SK-N-SH (cell line): ENCODE measurements around the gene TMTC4. TPM values are rescaled to one million over a fixed set of nuclear protein-coding genes. Genes with fewer than 3 reads are reported as not detected.
"Not testable (repeated sequence)": the region's sequence is repeated elsewhere in the genome, so short reads cannot be mapped to it uniquely, and the experiment has no call there.

Source experiments
- CTCF ChIA-PET: fragments of 300-600, 350-600 bp; formaldehyde crosslinking; extraction: SDS; loops from one replicate; lab custom pipeline; 2021; lab: Yijun Ruan, JAX
- POLR2A ChIA-PET: fragments of 350-600 bp; sonication (Branson Sonifier 250); formaldehyde crosslinking; extraction: SDS; loops from one replicate; lab custom pipeline; 2020; ENCODE audit warnings: antibody characterized with exemption, inconsistent platforms; lab: Yijun Ruan, JAX
- DNase-seq: peaks from one replicate; pipeline ENCODE4 v3.0.0; 2012
- H2AFZ ChIP-seq: fragments of 200-600 bp; sonication (generic); 2 replicates; pipeline ENCODE4 v1.8.1; 2016; ENCODE audit warnings: antibody characterized with exemption, mild to moderate bottlenecking, low read depth
- H3F3A ChIP-seq: fragments of 200-600 bp; sonication (generic); replicated peaks from 2 replicates; pipeline ENCODE3; 2016; ENCODE audit warnings: antibody characterized with exemption, mild to moderate bottlenecking; ENCODE audit not compliant: insufficient read depth
- H3K27ac ChIP-seq, 2 experiments: fragments of 200-500 bp in 1 of 2; fragments of 200-600 bp in 1 of 2; sonication (Bioruptor generic) in 1 of 2; sonication (generic), shearing (Covaris generic) in 1 of 2; 2 replicates each; pipeline versions ENCODE4 v1.5.1 to v1.6.1; 2014 to 2016; ENCODE audit warnings: low read depth in 2 of 2, inconsistent platforms in 1 of 2, low read length in 1 of 2, mild to moderate bottlenecking in 1 of 2, mixed read lengths in 1 of 2
- H3K27me3 ChIP-seq: fragments of 200-600 bp; sonication (generic), shearing (Covaris generic); 2 replicates; pipeline ENCODE4 v1.6.1; 2016; ENCODE audit warnings: mixed run types; ENCODE audit not compliant: insufficient read depth
- H3K36me3 ChIP-seq, 2 experiments: fragments of 200-500 bp in 1 of 2; fragments of 200-600 bp in 1 of 2; sonication (Bioruptor generic) in 1 of 2; sonication (generic) in 1 of 2; replicated peaks in 1 of 2; 2 replicates each; pipeline versions ENCODE3 to v1.5.1; 2014 to 2016; ENCODE audit warnings: low read length in 1 of 2, mild to moderate bottlenecking in 1 of 2; ENCODE audit not compliant: insufficient read depth in 2 of 2, control insufficient read depth in 1 of 2
- H3K4me1 ChIP-seq, 2 experiments: fragments of 200-500 bp in 1 of 2; fragments of 200-600 bp in 1 of 2; sonication (Bioruptor generic) in 1 of 2; sonication (generic), shearing (Covaris generic) in 1 of 2; 2 replicates each; pipeline versions ENCODE4 v1.5.1 to v1.6.1; 2014 to 2016; ENCODE audit warnings: low read depth in 1 of 2, low read length in 1 of 2, mixed run types in 1 of 2; ENCODE audit not compliant: insufficient read depth in 2 of 2, control insufficient read depth in 1 of 2
- H3K4me2 ChIP-seq: fragments of 200-600 bp; sonication (generic), shearing (Covaris generic); 2 replicates; pipeline ENCODE4 v1.6.1; 2017; ENCODE audit warnings: mixed run types
- H3K4me3 ChIP-seq, 2 experiments: fragments of 200-500 bp in 1 of 2; fragments of 200-600 bp in 1 of 2; sonication (Bioruptor generic) in 1 of 2; sonication (generic), shearing (Covaris generic) in 1 of 2; 2 replicates each; pipeline versions ENCODE4 v1.5.1 to v1.8.1; 2014 to 2016; ENCODE audit warnings: low read depth in 2 of 2, inconsistent platforms in 1 of 2, low read length in 1 of 2, mild to moderate bottlenecking in 1 of 2, mixed read lengths in 1 of 2, moderate library complexity in 1 of 2
- H3K79me2 ChIP-seq: fragments of 200-600 bp; sonication (generic); 2 replicates; pipeline ENCODE4 v1.8.1; 2017; ENCODE audit warnings: mild to moderate bottlenecking; ENCODE audit not compliant: insufficient read depth
- H3K9ac ChIP-seq: fragments of 200-600 bp; sonication (generic); 2 replicates; pipeline ENCODE4 v1.6.1; 2017; ENCODE audit warnings: mixed run types
- H3K9me2 ChIP-seq: fragments of 200-600 bp; sonication (generic); 2 replicates; pipeline ENCODE4 v1.6.1; 2017; ENCODE audit warnings: mixed run types
- H3K9me3 ChIP-seq: fragments of 200-600 bp; sonication (generic); 2 replicates; pipeline ENCODE4 v1.6.1; 2017; ENCODE audit warnings: mixed run types, mild to moderate bottlenecking, moderate library complexity
- H4K20me1 ChIP-seq: fragments of 200-600 bp; sonication (generic); 2 replicates; pipeline ENCODE4 v1.6.1; 2017; ENCODE audit warnings: mild to moderate bottlenecking, mixed run types; ENCODE audit not compliant: insufficient read depth
- CTCF ChIP-seq: fragments of 200-600 bp; sonication (generic); IDR thresholded peaks from 2 replicates; pipeline ENCODE4 v1.6.1; 2017; ENCODE audit warnings: antibody characterized with exemption, mild to moderate bottlenecking, moderate library complexity
- EP300 ChIP-seq, 2 experiments: IDR thresholded peaks; 2 replicates each; pipeline versions ENCODE4 v1.4.0 to v1.6.1; 2012; ENCODE audit warnings: borderline replicate concordance in 1 of 2, low read depth in 1 of 2, low read length in 1 of 2
- EZH2phosphoT487 ChIP-seq: fragments of 200-600 bp; sonication (generic); IDR thresholded peaks from 2 replicates; pipeline ENCODE4 v1.6.1; 2017; ENCODE audit warnings: low read depth, mixed run types, mild to moderate bottlenecking, antibody characterized with exemption, moderate library complexity, borderline replicate concordance
- FOSL2 ChIP-seq: IDR thresholded peaks from 2 replicates; pipeline ENCODE4 v1.4.0; 2012; ENCODE audit warnings: low read depth, mild to moderate bottlenecking, moderate library complexity, borderline replicate concordance
- FOXJ3 ChIP-seq: sonication (generic); formaldehyde crosslinking; IDR thresholded peaks from 2 replicates; pipeline ENCODE4 v1.5.1; 2020; ENCODE audit warnings: mild to moderate bottlenecking, missing genetic modification reagents
- FOXM1 ChIP-seq: IDR thresholded peaks from 2 replicates; pipeline ENCODE4 v1.4.0; 2012; ENCODE audit warnings: low read depth, mild to moderate bottlenecking
- GABPA ChIP-seq: IDR thresholded peaks from 2 replicates; pipeline ENCODE4 v1.4.0; 2012; ENCODE audit warnings: low read depth, mild to moderate bottlenecking
- JUND ChIP-seq: IDR thresholded peaks from 2 replicates; pipeline ENCODE4 v1.4.0; 2012
- MEF2A ChIP-seq: IDR thresholded peaks from 2 replicates; pipeline ENCODE4 v1.4.0; 2012; ENCODE audit warnings: low read depth, borderline replicate concordance
- MXI1 ChIP-seq: IDR thresholded peaks from 2 replicates; pipeline ENCODE4 v1.6.1; 2012; ENCODE audit warnings: mild to moderate bottlenecking, low read depth, low read length, improper control_type of control experiment
- PBX3 ChIP-seq: IDR thresholded peaks from 2 replicates; pipeline ENCODE4; 2012
- POLR2AphosphoS5 ChIP-seq: IDR thresholded peaks from 2 replicates; pipeline ENCODE4 v1.6.1; 2012; ENCODE audit warnings: low read depth, low read length
- RAD21 ChIP-seq: IDR thresholded peaks from 2 replicates; pipeline ENCODE4 v1.6.1; 2012; ENCODE audit warnings: mild to moderate bottlenecking, low read length
- RFX5 ChIP-seq: IDR thresholded peaks from 2 replicates; pipeline ENCODE4 v1.6.1; 2012; ENCODE audit warnings: mild to moderate bottlenecking, improper control_type of control experiment, low read length
- SIN3A ChIP-seq: IDR thresholded peaks from 2 replicates; pipeline ENCODE4 v1.6.1; 2012; ENCODE audit warnings: low read depth, mild to moderate bottlenecking, low read length, moderate library complexity, borderline replicate concordance
- TAF1 ChIP-seq: IDR thresholded peaks from 2 replicates; pipeline ENCODE4 v1.6.1; 2012; ENCODE audit warnings: low read depth, mild to moderate bottlenecking, low read length, moderate library complexity, borderline replicate concordance
- TCF12 ChIP-seq: IDR thresholded peaks from 2 replicates; pipeline ENCODE4 v1.4.0; 2012
- ZBTB33 ChIP-seq: IDR thresholded peaks from 2 replicates; pipeline ENCODE4 v1.4.0; 2012; ENCODE audit warnings: low read depth, borderline replicate concordance
- WGBS: methylation state at CpG from one replicate; pipeline ENCODE4 v1.1.6; 2017; ENCODE audit warnings: low lambda C conversion rate; 5-methylcytosine and 5-hydroxymethylcytosine counted together
- polyA plus RNA-seq, 3 experiments: library from polyadenylated mRNA; depleted of rRNA; stranded (reverse); fragments of >200 nt; gene quantifications; 2 replicates each; pipeline ENCODE4 v1.2.3, GENCODE V29; 2012
- TF ChIP-seq, protein P1 (sequence below): fragments of 150-350 bp; IDR thresholded peaks from 2 replicates; pipeline ENCODE4 v1.6.1; 2016; ENCODE audit warnings: mild to moderate bottlenecking, low read depth, low read length
- TF ChIP-seq, protein P2 (sequence below): IDR thresholded peaks from 2 replicates; pipeline ENCODE4 v1.4.0; 2012; ENCODE audit warnings: low read depth, borderline replicate concordance

The TMTC4 gene
- polyA plus RNA-seq, 1 of the 3 experiments (the other 2 are of a cell fraction): 22.3 TPM

DNA sequence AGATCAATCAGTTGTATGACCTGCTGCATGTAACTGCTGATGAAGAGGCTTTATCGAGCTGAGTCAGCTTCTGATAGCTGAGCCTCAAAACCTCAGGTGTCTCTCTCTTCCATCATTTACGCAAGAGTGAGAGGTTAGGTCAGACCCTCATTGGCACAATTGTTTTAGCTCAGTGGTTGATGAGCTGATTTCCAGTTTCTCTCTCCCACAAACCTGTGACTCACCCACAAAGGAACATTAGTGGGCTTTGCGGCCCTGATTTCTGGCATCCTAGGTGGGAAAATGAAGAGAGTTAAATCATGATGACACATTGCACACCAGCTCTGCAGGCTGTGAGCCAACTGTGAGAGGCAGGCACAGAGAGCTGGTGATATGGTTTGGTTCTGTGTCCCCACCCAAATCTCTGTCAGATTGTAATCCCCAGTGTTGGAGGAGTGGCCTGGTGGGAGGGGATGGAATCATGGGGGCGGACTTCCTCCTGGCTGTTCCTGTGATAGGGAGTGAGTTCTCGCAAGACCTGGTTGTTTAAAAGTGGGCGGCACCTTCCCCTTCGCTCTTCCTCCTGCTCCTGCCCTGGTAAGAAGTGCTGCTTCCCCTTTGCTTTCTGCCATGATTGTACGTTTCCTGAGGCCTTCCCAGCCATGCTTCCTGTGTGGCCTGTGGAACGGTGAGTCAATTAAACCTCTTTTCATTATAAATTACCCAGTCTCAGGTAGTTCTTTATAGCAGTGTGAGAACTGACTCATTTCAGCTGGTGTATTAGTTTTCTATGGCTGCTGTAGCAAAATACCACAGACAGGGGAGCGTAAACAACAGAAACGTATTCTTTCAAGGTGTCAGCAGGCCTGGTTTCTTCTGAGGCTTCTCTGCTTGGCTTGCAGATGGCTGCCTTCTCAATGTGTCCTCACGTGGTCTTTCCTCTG is 33.5 kb upstream of the TMTC4 start:
- no peaks in the 10 kb centered on the region; the same call in 1 of the 2 replicates for H3K27me3 ChIP-seq
- no peaks in the 10 kb centered on the region for H3K36me3 ChIP-seq
- H4K20me1 ChIP-seq: no peaks in the 10 kb centered on the region
- no peak overlapping the region for H3K4me2 ChIP-seq
- no peak overlapping the region for H3K27ac ChIP-seq
- H3F3A ChIP-seq: no peaks in the 10 kb centered on the region
- no peaks in the 10 kb centered on the region for H3K9me2 ChIP-seq
- TF ChIP-seq FOSL2 (no peak), ZBTB33 (no peak), GABPA (no peak), PBX3 (no peak), FOXM1 (no peak), MXI1 (no peak), MEF2A (no peak), RAD21 (no peak), RFX5 (no peak), POLR2AphosphoS5 (no peak), TCF12 (no peak), JUND (no peak), TAF1 (no peak), SIN3A (no peak), FOXJ3 (CRISPR knock-in tag) (no peak), EP300 (IDR thresholded peaks at IDR 0.05; ENCODE audit: borderline replicate concordance in 1 of 2, low read depth in 1 of 2, low read length in 1 of 2) (no peak), EZH2phosphoT487 (no peak), CTCF (no peak)
- TF ChIP-seq, protein P1, sequence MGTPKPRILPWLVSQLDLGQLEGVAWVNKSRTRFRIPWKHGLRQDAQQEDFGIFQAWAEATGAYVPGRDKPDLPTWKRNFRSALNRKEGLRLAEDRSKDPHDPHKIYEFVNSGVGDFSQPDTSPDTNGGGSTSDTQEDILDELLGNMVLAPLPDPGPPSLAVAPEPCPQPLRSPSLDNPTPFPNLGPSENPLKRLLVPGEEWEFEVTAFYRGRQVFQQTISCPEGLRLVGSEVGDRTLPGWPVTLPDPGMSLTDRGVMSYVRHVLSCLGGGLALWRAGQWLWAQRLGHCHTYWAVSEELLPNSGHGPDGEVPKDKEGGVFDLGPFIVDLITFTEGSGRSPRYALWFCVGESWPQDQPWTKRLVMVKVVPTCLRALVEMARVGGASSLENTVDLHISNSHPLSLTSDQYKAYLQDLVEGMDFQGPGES: no peak
- TF ChIP-seq, protein P2, sequence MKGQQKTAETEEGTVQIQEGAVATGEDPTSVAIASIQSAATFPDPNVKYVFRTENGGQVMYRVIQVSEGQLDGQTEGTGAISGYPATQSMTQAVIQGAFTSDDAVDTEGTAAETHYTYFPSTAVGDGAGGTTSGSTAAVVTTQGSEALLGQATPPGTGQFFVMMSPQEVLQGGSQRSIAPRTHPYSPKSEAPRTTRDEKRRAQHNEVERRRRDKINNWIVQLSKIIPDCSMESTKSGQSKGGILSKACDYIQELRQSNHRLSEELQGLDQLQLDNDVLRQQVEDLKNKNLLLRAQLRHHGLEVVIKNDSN: no peak
- H3K4me1 ChIP-seq: no peaks in the 10 kb centered on the region
- no peak overlapping the region for H3K9ac ChIP-seq
- ChIA-PET CTCF (interaction anchor here (1.1 to 1.3 kb wide), 2 partner anchors 13 to 420 kb away, joined by 3 to 4 read pairs; no protein-coding TSS in a partner anchor), POLR2A (no interaction called here)
- DNase-seq: no peak
- H2AFZ ChIP-seq: no peak overlapping the region
- H3K79me2 ChIP-seq: no peaks in the 10 kb centered on the region
- WGBS: 62% methylated on average over 11 of the region's 12 CpGs
- no peaks in the 10 kb centered on the region for H3K9me3 ChIP-seq
- no peak overlapping the region for H3K4me3 ChIP-seq

GRCh38 chr13:100698331-100698730 is 23.7 kb upstream of the TMTC4 start:
- H3F3A ChIP-seq, POLR2A ChIA-PET, CTCF ChIA-PET, H3K9me2 ChIP-seq, H3K4me1 ChIP-seq, DNase-seq, H3K27ac ChIP-seq, H3K27me3 ChIP-seq, H3K4me2 ChIP-seq, H4K20me1 ChIP-seq, H3K4me3 ChIP-seq, H3K36me3 ChIP-seq, H3K9ac ChIP-seq, H3K9me3 ChIP-seq, H2AFZ ChIP-seq, H3K79me2 ChIP-seq: not testable (repeated sequence)
- no CpG with 5 or more reads among the region's 16 CpGs for WGBS
